A673 (cell line): ENCODE measurements around the gene PER2. TPM values are rescaled to one million over a fixed set of nuclear protein-coding genes. Genes with fewer than 3 reads are reported as not detected.

Experiments
- BruUV-seq: library from RNA; stranded (reverse); fragments of 400-500 nt; replicated peaks from 2 replicates; lab custom pipeline; 2021; lab: Mats Ljungman, UMichigan
- CTCF ChIA-PET: fragments of 300-600 bp; sonication (Branson Sonifier 250); formaldehyde crosslinking; loops from one replicate; lab custom pipeline; 2022; ENCODE audit warnings: antibody characterized with exemption; lab: Charles Lee
- POLR2A ChIA-PET: fragments of 300-600 bp; sonication (Branson Sonifier 250); formaldehyde crosslinking; loops from one replicate; lab custom pipeline; 2022; ENCODE audit warnings: antibody characterized with exemption; ENCODE audit not compliant: low non-redundant PET; lab: Charles Lee
- DNase-seq: peaks from one replicate; pipeline ENCODE4 v3.0.0-alpha.2; 2015; ENCODE audit warnings: low spot score
- H3K27ac ChIP-seq: fragments of 200-600 bp; sonication (generic); 2 replicates; pipeline ENCODE4 v1.5.1; 2016; ENCODE audit warnings: mixed run types, low read depth, mild to moderate bottlenecking, mixed read lengths, antibody characterized with exemption, low read length; ENCODE audit not compliant: poor library complexity, severe bottlenecking
- H3K27me3 ChIP-seq: fragments of 200-600 bp; sonication (generic); replicated peaks from 2 replicates; pipeline ENCODE4 v1.6.1; 2017; ENCODE audit warnings: mixed run types, low read depth, mild to moderate bottlenecking, mixed read lengths, antibody characterized with exemption, low read length; ENCODE audit not compliant: insufficient read depth, poor library complexity
- H3K36me3 ChIP-seq: fragments of 200-600 bp; sonication (generic); 2 replicates; pipeline ENCODE4 v1.6.1; 2016; ENCODE audit warnings: mixed run types, mild to moderate bottlenecking, mixed read lengths, antibody characterized with exemption, low read length; ENCODE audit not compliant: insufficient read depth, poor library complexity, severe bottlenecking
- H3K4me1 ChIP-seq: fragments of 200-600 bp; sonication (generic); 2 replicates; pipeline ENCODE4 v1.6.1; 2017; ENCODE audit warnings: mixed run types, mild to moderate bottlenecking, mixed read lengths, antibody characterized with exemption, low read length; ENCODE audit not compliant: insufficient read depth, poor library complexity, severe bottlenecking
- H3K4me3 ChIP-seq: fragments of 200-600 bp; sonication (generic); 2 replicates; pipeline ENCODE4 v1.5.1; 2016; ENCODE audit warnings: low read depth, mixed run types, mild to moderate bottlenecking, mixed read lengths, low read length; ENCODE audit not compliant: poor library complexity, severe bottlenecking
- H3K9me3 ChIP-seq: fragments of 200-600 bp; sonication (generic); 2 replicates; pipeline ENCODE4 v1.6.1; 2016; ENCODE audit warnings: mixed run types, low read depth, mild to moderate bottlenecking, mixed read lengths, antibody characterized with exemption, low read length; ENCODE audit not compliant: poor library complexity, severe bottlenecking
- CTCF ChIP-seq: fragments of 300-800, 200-600 bp; sonication (generic); conservative IDR thresholded peaks from 2 replicates; pipeline ENCODE4 v1.5.1; 2017; ENCODE audit warnings: low read depth, mild to moderate bottlenecking, antibody characterized with exemption, low read length, moderate library complexity, mixed read lengths
- EZH2 ChIP-seq: fragments of 200-600 bp; sonication (generic); IDR thresholded peaks from 2 replicates; pipeline ENCODE4 v1.6.1; 2017; ENCODE audit warnings: borderline replicate concordance, low read depth, mild to moderate bottlenecking, mixed read lengths, antibody characterized with exemption, low read length; ENCODE audit not compliant: poor library complexity, severe bottlenecking
- intact Hi-C: fragments of 100-400 bp; cut with micrococcal nuclease; formaldehyde crosslinking; loops from one replicate; pipeline ENCODE4 v1.10.0; 2022; ENCODE audit not compliant: unreplicated experiment
- total RNA-seq: library from RNA; stranded (reverse); gene quantifications from 2 replicates; pipeline ENCODE4 v1.2.3, GENCODE V29; 2021

The PER2 gene
- total RNA-seq, 1 experiment from 2014 or later, result 7.5 TPM

DNA sequence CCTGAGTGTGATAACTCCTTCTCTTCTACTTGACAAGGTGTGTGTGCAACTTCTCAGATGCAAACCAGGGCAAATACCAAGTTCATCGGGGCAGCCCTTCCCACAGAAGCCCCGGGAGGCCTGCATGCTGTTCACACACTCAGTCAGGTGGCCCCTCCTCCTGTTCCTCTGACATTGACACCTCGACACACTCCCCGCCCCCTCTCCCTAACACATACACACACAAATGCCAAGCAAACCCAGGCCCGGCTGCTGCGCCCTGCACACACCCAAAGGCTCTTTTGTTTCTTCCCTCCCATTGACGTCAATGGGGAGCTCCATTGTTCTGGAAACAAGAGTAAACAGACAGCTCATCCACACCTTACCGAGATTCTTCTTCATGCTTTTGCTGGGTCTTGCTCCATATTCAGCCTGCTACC, 1.7 kb upstream of the PER2 start:
- H3K9me3 ChIP-seq, result no peaks in the 10 kb centered on the region
- DNase-seq, result no peak
- no peak for TF ChIP-seq EZH2
- H3K27me3 ChIP-seq, result no peaks in the 10 kb centered on the region
- ChIA-PET POLR2A (no interaction called here), CTCF (no interaction called here)
- H3K36me3 ChIP-seq, result no peaks in the 10 kb centered on the region
- H3K4me1 ChIP-seq, result peaks cover 15% of the 10 kb centered on the region
- no peak overlapping the region for H3K27ac ChIP-seq
- intact Hi-C loops, result no loop called here
- H3K4me3 ChIP-seq, result no peak overlapping the region
- BruUV-seq, result no TSS peak

DNA sequence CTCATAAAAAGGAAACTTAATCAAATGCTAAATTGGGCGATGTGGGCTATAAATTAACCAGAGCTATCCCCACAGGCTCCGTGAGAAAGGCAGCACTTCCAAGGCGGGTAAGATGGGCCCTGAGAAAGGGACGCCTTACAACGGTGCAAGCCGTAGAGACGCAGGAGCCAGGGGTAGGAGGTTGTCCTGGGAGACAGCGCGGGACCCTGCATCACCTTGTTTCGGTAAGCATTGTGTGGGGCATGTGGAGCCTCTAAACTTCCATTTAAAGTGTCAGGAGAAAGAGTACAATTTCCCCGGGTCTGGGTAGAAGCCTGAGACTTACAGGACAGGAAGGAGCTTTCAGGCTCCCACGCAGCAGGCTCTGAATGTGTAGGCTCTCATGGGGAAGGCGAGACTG, 1.2 kb upstream of the PER2 start:
- CTCF ChIA-PET, result interaction anchor here (0.6 kb wide), 1 partner anchor 200 kb away, joined by 3 read pairs; no protein-coding TSS in a partner anchor
- no peaks in the 10 kb centered on the region for H3K9me3 ChIP-seq
- BruUV-seq, result no TSS peak
- peaks cover 15% of the 10 kb centered on the region for H3K4me1 ChIP-seq
- no peak for TF ChIP-seq CTCF
- TF ChIP-seq EZH2, result no peak
- DNase-seq, result no peak
- intact Hi-C loops, result no loop called here
- peak overlapping the region; percentile 90 for H3K4me3 ChIP-seq
- H3K36me3 ChIP-seq, result no peaks in the 10 kb centered on the region
- H3K27me3 ChIP-seq, result no peaks in the 10 kb centered on the region
- POLR2A ChIA-PET, result no interaction called here
- peak overlapping the region; percentile 89 for H3K27ac ChIP-seq

DNA sequence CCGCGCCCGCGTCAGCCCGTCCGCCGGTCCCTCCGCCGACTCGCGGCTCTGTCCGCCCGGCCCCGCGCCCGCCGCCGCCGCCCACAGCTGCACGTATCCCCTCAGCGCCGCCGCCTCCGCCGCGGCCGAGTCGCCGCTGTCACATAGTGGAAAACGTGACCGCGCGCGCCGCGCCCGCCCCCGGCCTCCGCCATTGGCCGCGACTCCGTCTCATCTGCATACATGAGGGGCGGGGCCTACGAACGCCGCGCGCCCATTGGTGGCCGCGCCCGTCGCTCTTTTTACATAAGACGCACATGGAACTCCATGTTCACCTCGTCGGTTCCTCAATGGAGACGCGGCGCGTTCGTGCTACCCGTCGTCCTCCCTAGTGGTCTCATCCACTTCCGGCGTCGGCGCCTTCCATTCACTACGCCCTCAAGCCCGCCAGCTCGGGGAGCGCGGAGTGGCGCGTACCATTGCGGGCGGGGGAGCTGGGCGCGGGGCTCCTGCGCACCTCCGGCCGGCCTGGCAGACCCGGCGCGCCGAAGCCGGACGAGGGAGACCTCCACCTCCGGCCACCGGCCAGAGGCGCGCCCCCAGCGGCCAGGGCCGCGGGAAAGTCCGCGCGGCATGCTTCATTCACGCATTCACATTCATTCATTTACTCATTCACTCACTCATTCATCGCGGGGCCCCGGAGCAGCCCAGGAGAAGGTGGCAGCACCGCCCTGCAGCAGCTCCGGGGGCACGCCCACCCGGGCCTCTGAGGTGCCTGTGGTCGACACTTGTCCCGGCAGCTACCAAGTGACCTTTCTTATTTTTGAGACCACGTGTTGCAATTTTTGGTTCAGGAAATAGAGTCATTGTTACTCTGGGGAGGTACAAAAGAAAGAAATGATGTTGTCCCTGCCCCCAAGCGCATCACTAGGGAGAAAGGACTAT, 502 bp upstream of the PER2 start:
- H3K4me1 ChIP-seq, result peaks cover 15% of the 10 kb centered on the region
- no TSS peak for BruUV-seq
- peak overlapping the region; percentile 90 for H3K4me3 ChIP-seq
- ChIA-PET POLR2A (interaction anchor here (0.7 kb wide), 1 partner anchor 153 kb away, joined by 3 read pairs; no protein-coding TSS in a partner anchor), CTCF (interaction anchor here (0.6 kb wide), 1 partner anchor 199 kb away, joined by 3 read pairs; no protein-coding TSS in a partner anchor)
- no peaks in the 10 kb centered on the region for H3K27me3 ChIP-seq
- no peaks in the 10 kb centered on the region for H3K9me3 ChIP-seq
- TF ChIP-seq EZH2 (no peak), CTCF (no peak)
- no peaks in the 10 kb centered on the region for H3K36me3 ChIP-seq
- intact Hi-C loops, result no loop called here
- DNase-seq, result peak; percentile 99
- peak overlapping the region; percentile 89 for H3K27ac ChIP-seq
